EL (cell line): Measurements from ENCODE around the gene RET.

Experiments
- DNase-seq: peaks from one replicate; pipeline ENCODE4 v3.0.0-alpha.2; 2016

The RET gene

GRCh38 chr10:43064331-43065075 is 12.4 kb upstream of the RET start:
- DNase-seq = no peak

GRCh38 chr10:43065234-43065633 is 11.6 kb upstream of the RET start:
- no peak for DNase-seq

GRCh38 chr10:43065761-43066160 is 11.1 kb upstream of the RET start:
- no peak for DNase-seq

- DNase-seq = no peak
These were observed 10.4 kb upstream of the RET start for GRCh38 chr10:43066481-43066880.

GRCh38 chr10:43067391-43068135 is 9.3 kb upstream of the RET start:
- no peak for DNase-seq

- no peak for DNase-seq
These were observed 8.8 kb upstream of the RET start for GRCh38 chr10:43068136-43068395.

GRCh38 chr10:43068471-43069210 is 8.2 kb upstream of the RET start:
- DNase-seq = no peak

- DNase-seq = no peak
These were observed 7.7 kb upstream of the RET start for GRCh38 chr10:43069211-43069515.

- no peak for DNase-seq
These were observed 7.3 kb upstream of the RET start for GRCh38 chr10:43069579-43069978.

GRCh38 chr10:43070121-43071085 is 6.5 kb upstream of the RET start:
- DNase-seq = no peak

GRCh38 chr10:43071865-43072650 is 4.8 kb upstream of the RET start:
- DNase-seq = no peak

- DNase-seq = no peak
These were observed 3.7 kb upstream of the RET start for GRCh38 chr10:43073191-43073590.

GRCh38 chr10:43073721-43074120 is 3.1 kb upstream of the RET start:
- DNase-seq = no peak

- no peak for DNase-seq
These were observed 2.5 kb upstream of the RET start for GRCh38 chr10:43074409-43074808.

GRCh38 chr10:43074827-43075611 is 1.9 kb upstream of the RET start:
- DNase-seq = no peak

- DNase-seq = no peak
These were observed 1.3 kb upstream of the RET start for GRCh38 chr10:43075612-43076003.

- no peak for DNase-seq
These were observed 476 bp upstream of the RET start for GRCh38 chr10:43076311-43076875.

- DNase-seq = peak; percentile 15
These were observed 727 bp downstream of the RET start for GRCh38 chr10:43077421-43078171.

GRCh38 chr10:43078175-43078985 is 1.5 kb downstream of the RET start:
- DNase-seq = no peak

GRCh38 chr10:43078986-43079273 is 2.1 kb downstream of the RET start:
- DNase-seq = no peak
